Renal cortical epithelial cell (primary cell): ENCODE data around the gene OR8B4. TPM values are rescaled to one million over a fixed set of nuclear protein-coding genes. Genes with fewer than 3 reads are reported as not detected.
"Not testable (repeated sequence)": the region's sequence is repeated elsewhere in the genome, so short reads cannot be mapped to it uniquely, and the experiment has no call there.

Source experiments
- DNase-seq: peaks from one replicate; pipeline ENCODE4 v3.0.0-alpha.2; 2011; ENCODE audit warnings: low read depth
- total RNA-seq: library from RNA; depleted of rRNA; stranded (reverse); fragments of >200 nt; gene quantifications from 2 replicates; pipeline ENCODE4 v1.2.3, GENCODE V29; 2014

The OR8B4 gene
- total RNA-seq, result not detected in 2 replicates

GRCh38 chr11:124424384-124424921 is at the start of gene OR8B4:
Gene OR8B4 (minus strand): TSS chr11:124424871. CDS start chr11:124424871, 0 bp downstream.
- DNase-seq, result no peak

GRCh38 chr11:124474079-124474478 is 49.4 kb upstream of the OR8B4 start:
- DNase-seq, result no peak

GRCh38 chr11:124473476-124473875 is 48.8 kb upstream of the OR8B4 start:
- no peak for DNase-seq

- DNase-seq, result peak; percentile 7
These were observed 46.0 kb upstream of the OR8B4 start for GRCh38 chr11:124470561-124471227.

GRCh38 chr11:124467381-124467927 is 42.8 kb upstream of the OR8B4 start:
- DNase-seq, result peak; percentile 32

GRCh38 chr11:124465368-124465767 is 40.7 kb upstream of the OR8B4 start:
- DNase-seq, result no peak

- DNase-seq, result no peak
These were observed 39.3 kb upstream of the OR8B4 start for GRCh38 chr11:124463990-124464389.

- no peak for DNase-seq
These were observed 38.7 kb upstream of the OR8B4 start for GRCh38 chr11:124463324-124463723.

- DNase-seq, result no peak
These were observed 35.8 kb upstream of the OR8B4 start for GRCh38 chr11:124460459-124460858.

GRCh38 chr11:124459379-124459778 is 34.7 kb upstream of the OR8B4 start:
- DNase-seq, result not testable (repeated sequence)

GRCh38 chr11:124454552-124454951 is 29.9 kb upstream of the OR8B4 start:
- no peak for DNase-seq

GRCh38 chr11:124446916-124447315 is 22.2 kb upstream of the OR8B4 start:
- DNase-seq, result peak; percentile 4

GRCh38 chr11:124445646-124446150 is 21.0 kb upstream of the OR8B4 start, which contains the start of gene OR8B8:
Gene OR8B8 (minus strand): TSS chr11:124445696. CDS start chr11:124441085, 4,611 bp downstream.
- no peak for DNase-seq

GRCh38 chr11:124442847-124443246 is 18.2 kb upstream of the OR8B4 start:
- DNase-seq, result no peak

GRCh38 chr11:124442442-124442841 is 17.8 kb upstream of the OR8B4 start:
- DNase-seq, result no peak

- DNase-seq, result no peak
These were observed 16.8 kb upstream of the OR8B4 start for GRCh38 chr11:124441519-124441918.

- DNase-seq, result no peak
These were observed 16.4 kb upstream of the OR8B4 start for GRCh38 chr11:124441081-124441480.

- no peak for DNase-seq
These were observed 15.9 kb upstream of the OR8B4 start for GRCh38 chr11:124440608-124441007.

- DNase-seq, result no peak
These were observed 10.0 kb upstream of the OR8B4 start for GRCh38 chr11:124434699-124435098.

- DNase-seq, result no peak
These were observed 4.9 kb upstream of the OR8B4 start for GRCh38 chr11:124429599-124429998.

- no peak for DNase-seq
These were observed 3.6 kb downstream of the OR8B4 start for GRCh38 chr11:124421043-124421442.

- peak; percentile 54 for DNase-seq
These were observed 9.2 kb downstream of the OR8B4 start for GRCh38 chr11:124415356-124415923.

GRCh38 chr11:124409906-124410305 is 14.8 kb downstream of the OR8B4 start:
- DNase-seq, result no peak
